Measurements from ENCODE around the gene AATF.

The AATF gene

GRCh38 chr17:37084372-37084771, 135.6 kb downstream of the AATF start:
- DNase-seq: no peak

DNA sequence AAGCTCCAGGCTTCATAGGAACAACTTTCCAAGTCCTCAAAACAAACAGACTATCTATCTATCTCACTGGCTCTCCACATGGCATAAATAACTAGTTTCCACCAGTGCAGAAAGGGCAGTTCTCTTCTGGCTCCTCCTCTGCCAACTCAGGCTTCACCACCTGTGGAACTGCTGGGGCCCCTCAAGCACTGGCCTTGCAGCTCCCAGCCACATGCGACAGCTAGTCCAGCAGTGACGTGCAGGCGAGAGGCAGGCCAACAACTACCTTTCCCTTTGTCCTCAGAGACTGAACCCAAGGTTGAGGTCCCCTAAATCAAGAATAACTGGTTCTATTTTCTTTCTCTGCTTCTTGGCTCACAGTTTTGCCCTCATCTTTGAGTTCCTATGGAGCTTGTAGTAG, 137.6 kb downstream of the AATF start:
- DNase-seq: no peak

- DNase-seq: no peak
These were observed 138.2 kb downstream of the AATF start for GRCh38 chr17:37086948-37087347.

DNA sequence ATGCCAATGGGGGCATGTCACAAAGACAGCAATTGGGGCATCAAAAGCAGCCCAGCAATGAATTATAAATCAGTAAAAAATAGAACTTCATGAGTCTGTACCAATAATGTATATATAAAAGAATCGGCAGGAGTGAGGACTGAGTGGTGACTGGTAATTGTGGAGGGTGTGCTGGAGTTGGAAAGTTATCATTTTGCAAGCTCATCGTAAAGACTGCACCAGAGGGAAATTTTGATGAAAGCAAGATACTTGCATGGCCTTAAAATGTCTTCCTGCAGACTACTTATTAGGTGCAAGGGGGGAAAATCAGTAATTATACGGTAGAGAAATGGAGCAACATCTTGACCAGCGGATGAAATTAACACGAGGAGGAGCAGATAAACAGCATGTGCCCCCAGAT, 138.9 kb downstream of the AATF start:
- no peak for DNase-seq

DNA sequence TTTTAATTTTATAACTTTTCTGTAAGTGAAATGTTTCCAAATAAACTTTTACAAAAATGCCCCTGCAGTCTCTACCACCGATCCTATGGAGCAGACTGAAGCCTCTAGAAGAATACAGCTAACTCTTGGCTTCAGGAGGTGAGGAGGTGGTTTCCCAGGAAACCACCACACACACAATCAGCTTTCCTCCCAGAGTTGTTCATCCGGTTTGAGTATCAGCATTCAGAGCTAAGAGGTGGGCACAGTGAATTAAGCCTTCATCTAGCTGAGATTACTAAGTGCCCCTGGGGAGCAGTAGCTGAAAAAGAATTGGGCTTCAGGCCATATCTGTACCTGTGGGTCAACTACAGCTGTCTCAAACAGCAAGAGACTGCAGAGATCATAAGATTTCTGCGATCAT, 139.7 kb downstream of the AATF start:
- DNase-seq: no peak

GRCh38 chr17:37088913-37089312, 140.2 kb downstream of the AATF start:
- DNase-seq: no peak

DNA sequence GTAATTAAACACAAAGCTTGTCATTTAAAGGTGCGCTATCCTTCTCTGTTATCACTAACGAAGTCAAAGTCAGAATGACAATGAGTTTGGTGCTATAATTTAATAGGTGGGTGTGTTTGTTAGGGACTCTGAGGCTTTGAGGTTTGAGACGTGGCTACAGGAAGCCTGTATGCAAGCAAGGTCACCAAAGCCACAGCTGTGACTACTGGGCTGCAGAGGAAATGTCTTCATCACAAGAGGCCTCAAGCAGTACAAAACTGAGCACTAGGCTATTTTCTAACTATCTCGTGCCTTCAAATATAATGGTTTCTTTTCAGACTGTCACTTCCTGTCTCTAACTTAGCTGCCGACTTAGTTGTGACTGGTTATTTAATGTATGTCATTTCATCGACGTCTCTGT, 141.2 kb downstream of the AATF start:
- DNase-seq: no peak

DNA sequence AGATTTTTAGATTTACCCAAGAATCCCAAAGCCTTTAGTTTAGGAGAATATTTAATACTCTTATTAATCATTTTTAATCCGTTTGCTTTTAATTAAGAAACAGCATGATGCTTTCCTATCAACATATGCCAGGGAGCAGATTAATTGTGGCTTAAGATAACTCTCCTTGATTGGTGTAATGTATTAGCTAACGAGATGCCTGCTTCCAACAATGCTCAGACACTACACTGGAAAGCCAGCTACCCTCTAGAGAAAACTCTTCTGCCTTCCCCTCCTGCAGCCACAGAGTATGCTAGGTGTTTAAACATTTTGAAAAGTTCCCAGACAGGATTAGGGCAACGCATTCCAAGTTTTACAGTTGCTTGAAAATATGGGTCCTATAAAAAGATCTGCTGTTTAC, 142.2 kb downstream of the AATF start:
- DNase-seq: no peak

DNA sequence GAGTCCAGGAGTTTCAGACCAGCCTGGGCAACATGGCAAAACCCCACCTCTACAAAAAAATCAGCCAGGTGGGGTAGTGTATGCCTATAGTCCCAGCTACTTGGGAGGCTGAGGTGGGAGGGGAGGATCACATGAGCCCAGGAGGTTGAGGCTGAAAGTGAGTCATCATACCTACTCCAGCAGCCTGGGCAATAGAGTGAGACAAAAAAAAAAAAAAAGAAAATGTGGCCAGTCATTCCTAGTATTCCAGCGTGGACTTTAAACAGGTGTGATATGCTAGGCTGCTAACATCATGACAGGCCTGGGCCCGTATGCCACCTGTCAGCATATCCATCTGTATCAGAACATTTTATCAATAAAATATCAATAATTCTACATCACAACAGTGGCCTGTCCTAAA, 143.3 kb downstream of the AATF start:
- DNase-seq: no peak

- DNase-seq: no peak
These were observed 143.9 kb downstream of the AATF start for GRCh38 chr17:37092701-37093100.

GRCh38 chr17:37094391-37094790, 145.6 kb downstream of the AATF start:
- no peak for DNase-seq

GRCh38 chr17:37096071-37096470, 147.3 kb downstream of the AATF start:
- no peak for DNase-seq

GRCh38 chr17:37097154-37097553, 148.4 kb downstream of the AATF start:
- DNase-seq: no peak

GRCh38 chr17:37098152-37098551, 149.4 kb downstream of the AATF start:
- no peak for DNase-seq

GRCh38 chr17:37098910-37099664, 150.3 kb downstream of the AATF start:
- DNase-seq: no peak

- DNase-seq: no peak
These were observed 151.5 kb downstream of the AATF start for GRCh38 chr17:37100231-37100630.

DNA sequence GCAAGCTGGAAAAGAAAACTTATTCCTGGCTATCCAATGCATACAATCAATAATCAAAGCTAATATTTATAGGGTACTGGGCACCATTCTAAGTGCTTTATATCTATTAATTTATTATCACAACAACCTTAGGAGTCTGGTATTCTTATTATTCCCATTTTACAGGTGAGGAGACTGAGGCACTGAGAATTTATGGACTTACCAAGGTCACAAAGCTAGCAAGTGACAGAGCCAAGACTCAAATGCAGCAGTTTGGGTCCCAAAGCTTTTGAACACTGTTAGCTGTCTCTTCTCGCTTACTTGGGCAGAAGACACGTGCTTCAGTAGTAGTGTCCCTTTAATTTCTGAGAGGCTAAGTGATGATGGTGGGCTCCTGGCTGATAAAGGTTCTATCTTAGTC, 152.6 kb downstream of the AATF start:
- no peak for DNase-seq

DNA sequence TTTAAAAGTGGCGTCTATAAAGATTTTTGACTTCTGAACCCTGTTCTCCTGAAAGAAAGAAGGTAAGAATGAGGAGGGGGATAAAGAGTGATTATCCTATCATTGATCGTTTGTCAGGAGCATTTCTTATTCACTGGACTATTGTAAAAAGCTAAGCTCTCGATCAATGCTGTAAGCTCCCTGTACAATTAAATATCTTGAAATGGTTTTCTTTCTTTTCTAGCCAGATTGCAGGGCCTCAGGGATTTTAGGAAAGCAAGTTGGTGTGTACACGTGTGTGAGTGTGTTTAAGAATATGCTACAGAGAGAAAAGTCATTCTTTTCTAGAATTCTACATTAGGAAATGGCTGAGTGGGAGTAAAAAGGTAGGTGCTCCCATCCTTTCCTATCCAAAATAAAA, 154.5 kb downstream of the AATF start:
- no peak for DNase-seq

DNA sequence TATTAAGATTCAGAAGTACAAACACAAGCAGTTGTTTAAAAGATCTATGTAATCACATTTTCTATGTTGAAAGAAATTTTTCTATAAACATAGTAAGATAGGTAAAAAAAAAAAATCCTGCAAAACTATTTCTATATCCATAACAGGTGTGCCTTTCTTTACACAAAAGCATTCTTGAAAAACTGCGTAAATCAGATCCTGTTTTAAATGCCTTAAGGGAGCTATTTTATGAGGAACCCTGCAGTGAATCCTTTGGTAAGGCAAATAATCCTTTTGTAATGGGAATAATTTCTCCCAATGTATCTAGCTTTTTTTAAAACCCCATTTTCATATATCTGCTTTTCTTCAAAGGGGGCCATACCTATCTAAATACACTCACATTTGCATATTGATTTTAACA, 157.3 kb downstream of the AATF start:
- DNase-seq: no peak
